GM08714 (cell line): ENCODE data around the gene ATP11C.

Source experiments
- H3K4me3 ChIP-seq: fragments of 200-500 bp; sonication (Bioruptor generic); 2 replicates; pipeline ENCODE4 v1.5.1; 2014; ENCODE audit warnings: mild to moderate bottlenecking, low read length, inconsistent platforms
- ZNF274 ChIP-seq: IDR thresholded peaks from 2 replicates; pipeline ENCODE4 v1.6.1; 2012; ENCODE audit warnings: mild to moderate bottlenecking, low read depth, low read length

ATP11C gene

GRCh38 chrX:139770366-139770765 lies 162.5 kb downstream of the ATP11C start:
- H3K4me3 ChIP-seq = no peak overlapping the region
- no peak for TF ChIP-seq ZNF274

- H3K4me3 ChIP-seq = no peak overlapping the region
- TF ChIP-seq ZNF274 = no peak
Observed at GRCh38 chrX:139766545-139766983, 166.3 kb downstream of the ATP11C start.

GRCh38 chrX:139762400-139763183 lies 170.3 kb downstream of the ATP11C start:
- TF ChIP-seq ZNF274 = no peak
- H3K4me3 ChIP-seq = no peak overlapping the region

DNA sequence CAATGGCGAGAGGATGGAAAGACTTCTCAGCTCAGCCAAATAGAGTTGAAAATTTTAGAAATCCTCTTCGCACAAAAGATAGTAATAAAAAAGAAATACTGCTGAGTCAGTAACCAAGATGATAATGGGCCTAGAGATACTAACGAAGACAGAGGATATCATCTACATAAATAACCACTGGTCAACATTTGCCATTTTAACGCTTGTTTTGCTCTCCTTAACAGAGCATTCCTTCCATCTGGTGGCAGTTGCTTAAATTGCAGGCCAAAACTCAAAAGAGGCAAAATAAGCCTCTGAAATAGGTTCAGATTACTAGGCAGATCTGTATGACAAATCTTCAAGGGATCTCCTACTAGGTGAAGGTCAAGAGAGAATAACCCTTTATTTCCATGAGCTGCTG lies 173.2 kb downstream of the ATP11C start:
- no peak for TF ChIP-seq ZNF274
- H3K4me3 ChIP-seq = no peak overlapping the region

DNA sequence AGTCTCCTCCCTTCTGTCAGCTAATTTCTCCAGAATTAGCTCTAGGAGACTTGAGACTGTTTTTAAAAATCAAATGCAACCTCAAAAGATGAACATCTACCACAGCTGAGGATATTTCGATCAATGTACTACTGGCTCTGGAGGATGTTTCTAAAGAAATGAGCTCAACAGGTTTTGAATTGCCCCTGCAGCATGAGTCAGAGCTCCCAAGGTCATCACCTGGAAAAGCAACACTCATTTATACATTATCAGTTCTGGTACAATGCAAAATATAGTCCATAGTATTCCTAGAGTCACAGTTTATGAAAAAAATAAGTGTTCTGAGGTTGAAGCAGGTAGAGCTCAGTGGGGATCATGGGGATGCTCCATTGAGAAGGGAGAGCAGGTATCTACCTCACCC lies 174.0 kb downstream of the ATP11C start:
- H3K4me3 ChIP-seq = no peak overlapping the region
- no peak for TF ChIP-seq ZNF274

GRCh38 chrX:139758250-139758649 lies 174.6 kb downstream of the ATP11C start:
- H3K4me3 ChIP-seq = no peak overlapping the region
- no peak for TF ChIP-seq ZNF274

DNA sequence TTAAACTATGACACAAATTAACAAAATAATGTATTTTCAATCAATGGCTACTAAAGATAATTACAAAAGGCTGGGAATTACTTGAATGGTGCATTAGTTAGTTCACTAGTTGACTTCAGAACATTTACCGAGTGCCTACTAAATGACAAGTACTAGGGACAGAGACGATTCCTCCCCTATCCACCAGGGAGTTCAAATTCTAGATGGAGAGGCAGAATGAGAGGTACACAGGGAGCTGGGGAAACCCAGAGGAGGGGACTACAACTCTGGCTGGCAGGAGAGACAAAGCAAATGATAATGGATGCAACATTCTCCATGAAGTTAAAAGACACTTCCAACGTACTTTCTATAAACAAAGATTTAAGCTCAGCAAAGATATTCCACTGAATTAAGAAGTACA lies 181.8 kb downstream of the ATP11C start:
- TF ChIP-seq ZNF274 = no peak
- no peak overlapping the region for H3K4me3 ChIP-seq

- no peak for TF ChIP-seq ZNF274
- H3K4me3 ChIP-seq = no peak overlapping the region
Observed at GRCh38 chrX:139750390-139750789, 182.5 kb downstream of the ATP11C start.

DNA sequence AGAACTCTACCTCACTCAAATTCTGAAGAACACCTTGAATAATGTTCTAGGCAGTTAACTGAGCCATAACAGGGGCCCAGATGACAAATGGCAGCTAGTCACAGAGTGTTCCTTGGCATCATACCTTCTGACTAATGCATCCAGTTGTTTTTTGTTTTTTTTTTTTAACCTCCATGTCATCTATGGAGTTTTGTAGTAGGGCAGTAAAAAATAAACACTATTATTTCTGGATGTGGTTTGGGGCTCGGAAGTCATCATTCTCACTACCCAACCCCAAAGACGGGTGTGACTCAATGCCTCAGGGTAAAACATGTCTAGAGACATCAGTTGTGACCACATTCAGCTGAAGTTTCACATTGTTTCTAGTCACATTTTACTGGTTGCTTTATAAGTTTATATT lies 193.7 kb downstream of the ATP11C start:
- TF ChIP-seq ZNF274 = no peak
- no peak overlapping the region for H3K4me3 ChIP-seq

- H3K4me3 ChIP-seq = no peak overlapping the region
- no peak for TF ChIP-seq ZNF274
Observed at GRCh38 chrX:139738581-139738980, 194.3 kb downstream of the ATP11C start.

GRCh38 chrX:139736151-139736550 lies 196.7 kb downstream of the ATP11C start:
- TF ChIP-seq ZNF274 = no peak
- H3K4me3 ChIP-seq = no peak overlapping the region

DNA sequence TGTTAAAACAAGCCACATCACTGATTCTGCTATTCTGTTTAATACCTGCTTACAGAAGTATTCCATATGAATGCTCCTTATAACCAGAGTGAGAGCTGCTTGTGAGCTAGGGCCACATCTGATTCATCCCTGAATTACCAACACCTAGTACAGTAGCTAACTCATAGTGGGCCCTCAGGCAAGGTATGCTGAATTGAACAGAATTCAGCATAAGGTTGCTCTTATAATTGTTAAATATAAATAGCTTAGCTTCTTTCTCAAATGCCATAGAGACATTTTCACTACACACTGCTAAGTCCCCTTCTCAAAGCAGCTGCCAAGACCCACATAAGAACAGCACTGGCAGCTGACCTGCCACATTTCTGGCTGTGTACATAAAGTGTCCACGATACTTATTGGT lies 197.9 kb downstream of the ATP11C start:
- no peak for TF ChIP-seq ZNF274
- no peak overlapping the region for H3K4me3 ChIP-seq

DNA sequence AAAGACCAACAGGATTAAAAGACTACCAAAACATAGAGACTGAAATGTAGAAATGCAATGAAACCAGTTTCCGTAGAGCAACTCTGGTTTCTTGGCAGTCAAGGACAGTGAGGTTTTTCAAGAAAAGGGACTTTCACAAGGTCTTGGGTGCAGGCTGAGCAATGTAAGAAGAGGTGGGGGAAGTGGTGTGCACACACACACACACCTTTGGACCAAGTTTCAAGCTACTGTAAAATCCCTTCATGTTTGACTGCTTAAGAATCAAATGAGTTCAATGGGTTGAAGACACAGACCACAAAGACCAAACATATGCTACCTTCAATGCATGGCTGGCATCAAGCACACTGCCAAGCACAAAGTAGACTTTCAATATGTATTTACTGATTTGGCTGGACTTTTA lies 207.1 kb downstream of the ATP11C start:
- TF ChIP-seq ZNF274 = no peak

DNA sequence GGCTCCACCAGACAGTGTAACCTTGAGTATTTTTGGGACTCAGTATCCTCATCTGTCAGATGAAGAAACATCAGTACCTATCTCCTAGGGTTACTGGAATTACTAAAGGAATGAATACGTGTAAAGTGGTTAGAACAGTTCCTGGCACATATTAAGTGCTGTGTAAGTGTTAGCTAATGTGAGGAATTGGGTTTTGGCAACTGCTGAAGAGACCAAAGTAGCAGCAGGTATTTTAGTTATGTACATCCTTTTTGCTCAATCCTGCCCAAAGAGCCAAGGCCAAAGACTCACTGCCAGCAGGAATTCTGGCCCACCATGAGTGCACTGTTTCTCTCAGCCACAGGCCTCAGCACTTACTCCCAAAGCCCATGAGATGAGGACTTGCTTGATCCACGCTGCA lies 208.2 kb downstream of the ATP11C start:
- no peak overlapping the region for H3K4me3 ChIP-seq
- no peak for TF ChIP-seq ZNF274

More for the DNA sequence above, 207.1 kb downstream of the ATP11C start:
- no peak overlapping the region for H3K4me3 ChIP-seq

GRCh38 chrX:139720979-139721378 lies 211.9 kb downstream of the ATP11C start:
- TF ChIP-seq ZNF274 = no peak
- H3K4me3 ChIP-seq = no peak overlapping the region

- H3K4me3 ChIP-seq = no peak overlapping the region
- no peak for TF ChIP-seq ZNF274
Observed at GRCh38 chrX:139720136-139720535, 212.7 kb downstream of the ATP11C start.
